GM12878 (cell line): ENCODE results near the gene GHRH. TPM values are rescaled to one million over a fixed set of nuclear protein-coding genes. Genes with fewer than 3 reads are reported as not detected.
A peak's percentile ranks its signal among the peaks of the same experiment; 100 is the strongest.

ENCODE experiments used
- ATAC-seq: fragments of 200-7000 bp; cut with Tn5 transposase; 3 replicates; pipeline ENCODE4 v1.9.1; 2020; ENCODE audit warnings: mild to moderate bottlenecking, moderate library complexity
- BruUV-seq: library from RNA; stranded (reverse); fragments of 400-500 nt; replicated peaks from 2 replicates; lab custom pipeline; 2021; lab: Mats Ljungman, UMichigan
- CTCF ChIA-PET: fragments of 300-600 bp; sonication (Branson Sonifier 250); formaldehyde crosslinking; extraction: SDS; loops from one replicate; lab custom pipeline; 2021; ENCODE audit warnings: inconsistent platforms; lab: Yijun Ruan, JAX
- POLR2A ChIA-PET: fragments of 350-600 bp; formaldehyde crosslinking; extraction: SDS; loops from one replicate; lab custom pipeline; 2021; ENCODE audit warnings: inconsistent platforms; lab: Charles Lee
- RAD21 ChIA-PET: fragments of 300-600 bp; sonication (Branson Sonifier 250); formaldehyde crosslinking; loops from one replicate; lab custom pipeline; 2023; ENCODE audit warnings: antibody characterized with exemption; ENCODE audit not compliant: unreplicated experiment; lab: Charles Lee
- SMC1A ChIA-PET: fragments of 300-600 bp; sonication (Branson Sonifier 250); formaldehyde crosslinking; loops from one replicate; lab custom pipeline; 2023; ENCODE audit not compliant: unreplicated experiment, uncharacterized antibody; lab: Charles Lee
- DNase-seq: peaks from one replicate; pipeline ENCODE4 v3.0.0-alpha.2; 2011; ENCODE audit warnings: low read depth, low spot score
- FAIRE-seq: peaks from 3 replicates; lab custom pipeline; 2011; peaks lifted over from hg19 to GRCh38; lab: Jason Lieb, UNC
- H2AFZ ChIP-seq: 2 replicates; pipeline ENCODE4 v1.6.0; 2011; ENCODE audit warnings: low read depth, low read length, control low read depth; ENCODE audit not compliant: control insufficient read depth
- H3K27ac ChIP-seq: 2 replicates; pipeline ENCODE4 v1.5.1; 2011; ENCODE audit warnings: control low read depth; ENCODE audit not compliant: control insufficient read depth, insufficient read depth
- H3K27me3 ChIP-seq, 2 experiments: replicated peaks in 1 of 2; 2 replicates each; pipeline versions ENCODE4 v1.6.0 to v1.6.1; 2011; ENCODE audit warnings: low read length in 1 of 2; ENCODE audit not compliant: control insufficient read depth in 2 of 2, insufficient read depth in 2 of 2
- H3K36me3 ChIP-seq, 2 experiments: 2 replicates each; pipeline ENCODE4 v1.5.1; 2011; ENCODE audit warnings: low read length in 1 of 2; ENCODE audit not compliant: control insufficient read depth in 2 of 2, insufficient read depth in 2 of 2
- H3K4me1 ChIP-seq: 2 replicates; pipeline ENCODE4 v1.6.1; 2011; ENCODE audit warnings: mild to moderate bottlenecking, low read length, moderate library complexity, mixed read lengths; ENCODE audit not compliant: control insufficient read depth, insufficient read depth
- H3K4me2 ChIP-seq: 2 replicates; pipeline ENCODE4 v1.6.0; 2011; ENCODE audit warnings: control low read depth; ENCODE audit not compliant: control insufficient read depth, insufficient read depth
- H3K4me3 ChIP-seq: fragments of 200-600 bp; sonication (generic); 2 replicates; pipeline ENCODE4 v1.5.1; 2016
- H3K79me2 ChIP-seq: 2 replicates; pipeline ENCODE4 v1.6.0; 2011; ENCODE audit warnings: low read length; ENCODE audit not compliant: control insufficient read depth, insufficient read depth
- H3K9ac ChIP-seq: 2 replicates; pipeline ENCODE4 v1.8.0; 2011; ENCODE audit warnings: low read length, control low read depth, mixed read lengths; ENCODE audit not compliant: control insufficient read depth, insufficient read depth
- H3K9me3 ChIP-seq: replicated peaks from 3 replicates; pipeline ENCODE4 v1.5.1; 2011; ENCODE audit warnings: mild to moderate bottlenecking, low read length; ENCODE audit not compliant: control insufficient read depth, insufficient read depth
- H4K20me1 ChIP-seq: 2 replicates; pipeline ENCODE4 v1.6.0; 2011; ENCODE audit not compliant: control insufficient read depth, insufficient read depth
- ETV6 ChIP-seq, 2 experiments: fragments of 450-650 bp in 1 of 2; IDR thresholded peaks in 1 of 2; conservative IDR thresholded peaks in 1 of 2; 2 replicates each; pipeline ENCODE4 v1.6.1; 2014; ENCODE audit warnings: antibody characterized with exemption in 1 of 2, borderline replicate concordance in 1 of 2, low read depth in 1 of 2, mild to moderate bottlenecking in 1 of 2, moderate library complexity in 1 of 2
- RAD51 ChIP-seq: fragments of 450-650 bp; IDR thresholded peaks from 2 replicates; pipeline ENCODE4 v1.6.1; 2016; ENCODE audit warnings: moderate library complexity, mild to moderate bottlenecking, inconsistent platforms
- SPI1 ChIP-seq: IDR thresholded peaks from 2 replicates; pipeline ENCODE4 v1.6.1; 2011; ENCODE audit warnings: low read depth, mild to moderate bottlenecking, low read length, moderate library complexity, borderline replicate concordance; ENCODE audit not compliant: insufficient read depth
- ZBED1 ChIP-seq: IDR thresholded peaks from 2 replicates; pipeline ENCODE4 v1.6.1; 2016; ENCODE audit warnings: borderline replicate concordance
- ZNF687 ChIP-seq: fragments of 450-650 bp; IDR thresholded peaks from 2 replicates; pipeline ENCODE4 v1.6.1; 2017; ENCODE audit warnings: mild to moderate bottlenecking, moderate library complexity
- in situ Hi-C: fragments of 300-500 bp; cut with MboI; formaldehyde crosslinking; loops from 9 replicates; pipeline ENCODE4 v1.14.3; 2018; ENCODE audit warnings: mixed read lengths
- intact Hi-C: fragments of 100-400 bp; cut with micrococcal nuclease; formaldehyde crosslinking; loops from one replicate; pipeline ENCODE4 v1.14.2; 2022; ENCODE audit not compliant: unreplicated experiment
- polyA plus RNA-seq, 11 experiments: library from polyadenylated mRNA; depleted of rRNA in 4 of 11; unstranded in 6 of 11; stranded (reverse) in 5 of 11; fragments of >200 nt; fragmentation: Nextera tagmentation in 4 of 11; fragmentation: Illumina TruSeq in 1 of 11; extraction: Ambion mirVana in 4 of 11; extraction: Trizol in 1 of 11; gene quantifications; 1 replicate in 1 of 11; 2 replicates in 10 of 11; pipeline versions ENCODE4 v1.2.1 to v1.2.3, GENCODE V29; 2011 to 2016; ENCODE audit warnings: inconsistent platforms in 2 of 11, missing spikeins in 2 of 11, low read depth in 1 of 11
- total RNA-seq, 4 experiments: library from RNA; depleted of rRNA in 3 of 4; stranded (reverse); fragments of >200 nt in 3 of 4; fragmentation: Illumina TruSeq in 1 of 4; extraction: Trizol in 1 of 4; gene quantifications; 2 replicates each; pipeline versions ENCODE4 v1.2.1 to v1.2.3, GENCODE V29; 2013 to 2021
- TF ChIP-seq, protein P1 (sequence below): IDR thresholded peaks from 2 replicates; pipeline ENCODE4 v1.6.1; 2011; ENCODE audit warnings: low read depth, mild to moderate bottlenecking, low read length, moderate library complexity, borderline replicate concordance; ENCODE audit errors: extremely low read depth
- TF ChIP-seq, protein P2 (sequence below): IDR thresholded peaks from 2 replicates; pipeline ENCODE4 v1.6.1; 2011; ENCODE audit warnings: borderline replicate concordance, low read depth, mild to moderate bottlenecking, moderate library complexity, mixed read lengths, low read length; ENCODE audit not compliant: insufficient read depth; ENCODE audit errors: extremely low read length
- TF ChIP-seq, protein P3 (sequence below): IDR thresholded peaks from 2 replicates; pipeline ENCODE4 v1.6.1; 2011; ENCODE audit warnings: low read depth, low read length, improper control_type of control experiment, borderline replicate concordance

The GHRH gene
- total and polyA plus RNA-seq, 10 of the 15 experiments (the other 5 are each of a cell fraction or from before 2014, with no cell fraction given): not detected

DNA sequence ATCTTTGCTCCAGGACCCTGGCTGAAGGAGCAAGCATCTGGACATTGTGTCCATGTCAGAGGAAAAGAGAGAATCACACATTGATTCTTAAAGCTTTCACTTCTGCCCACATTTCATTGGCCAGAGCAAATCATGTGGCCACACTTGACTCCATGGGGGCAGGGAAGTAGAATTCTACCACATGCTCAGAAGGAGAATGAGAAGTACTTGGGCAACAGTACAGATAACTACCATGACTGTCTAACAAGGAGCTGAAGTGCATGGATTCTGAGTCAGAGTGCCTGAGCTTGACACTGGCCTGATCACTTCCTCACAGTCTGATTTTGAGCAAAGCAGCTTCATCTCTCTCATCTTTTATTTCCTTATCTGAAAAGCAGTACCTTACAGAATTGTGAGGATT, 38.6 kb downstream of the GHRH start:
- DNase-seq (no peak), FAIRE-seq (peak; percentile 86), ATAC-seq (peak; percentile 84)
- Histone ChIP-seq H4K20me1 (peaks cover 2% of the 10 kb centered on the region; the same call in 1 of the 2 replicates), H3K27ac (no peak overlapping the region), H2AFZ (no peak overlapping the region), H3K36me3 (peaks cover 31 to 51% of the 10 kb centered on the region in 2 experiments), H3K27me3 (no peaks in the 10 kb centered on the region), H3K4me2 (no peak overlapping the region), H3K9ac (no peak overlapping the region), H3K4me3 (no peak overlapping the region), H3K79me2 (no peaks in the 10 kb centered on the region), H3K9me3 (no peaks in the 10 kb centered on the region), H3K4me1 (no peaks in the 10 kb centered on the region)
- SMC1A ChIA-PET: interaction anchor here (0.8 to 3.9 kb wide), 4 partner anchors 9 to 54 kb away, joined by 3 to 19 read pairs (median 3); no protein-coding TSS in a partner anchor
- intact Hi-C loops (no loop called here), in situ Hi-C loops (no loop called here)
- BruUV-seq: no TSS peak
- CTCF ChIA-PET: interaction anchor here (0.7 to 1.5 kb wide), 8 partner anchors 13 to 215 kb away, joined by 3 to 11 read pairs (median 4); partner anchors contain the start of gene RPN2
- RAD21 ChIA-PET: interaction anchor here (0.9 to 1.7 kb wide), 5 partner anchors 10 to 312 kb away, joined by 3 to 5 read pairs (median 3); no protein-coding TSS in a partner anchor
- TF ChIP-seq ETV6 (conservative IDR thresholded peaks at IDR 0.05 in 1 of 2, IDR thresholded peaks at IDR 0.05 in 1 of 2; ENCODE audit: borderline replicate concordance in 1 of 2, low read depth in 1 of 2) (no peak), ZBED1 (no peak), ZNF687 (0 out of 2 replicates have a peak, but pooled peaks have one; percentile 31), SPI1 (peak; percentile 69), RAD51 (peak; percentile 85)
- TF ChIP-seq, protein P1, sequence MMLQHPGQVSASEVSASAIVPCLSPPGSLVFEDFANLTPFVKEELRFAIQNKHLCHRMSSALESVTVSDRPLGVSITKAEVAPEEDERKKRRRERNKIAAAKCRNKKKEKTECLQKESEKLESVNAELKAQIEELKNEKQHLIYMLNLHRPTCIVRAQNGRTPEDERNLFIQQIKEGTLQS: 0 out of 2 replicates have a peak, but pooled peaks have one; percentile 14
- TF ChIP-seq, protein P2, sequence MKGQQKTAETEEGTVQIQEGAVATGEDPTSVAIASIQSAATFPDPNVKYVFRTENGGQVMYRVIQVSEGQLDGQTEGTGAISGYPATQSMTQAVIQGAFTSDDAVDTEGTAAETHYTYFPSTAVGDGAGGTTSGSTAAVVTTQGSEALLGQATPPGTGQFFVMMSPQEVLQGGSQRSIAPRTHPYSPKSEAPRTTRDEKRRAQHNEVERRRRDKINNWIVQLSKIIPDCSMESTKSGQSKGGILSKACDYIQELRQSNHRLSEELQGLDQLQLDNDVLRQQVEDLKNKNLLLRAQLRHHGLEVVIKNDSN: peak; percentile 57
- TF ChIP-seq, protein P3, sequence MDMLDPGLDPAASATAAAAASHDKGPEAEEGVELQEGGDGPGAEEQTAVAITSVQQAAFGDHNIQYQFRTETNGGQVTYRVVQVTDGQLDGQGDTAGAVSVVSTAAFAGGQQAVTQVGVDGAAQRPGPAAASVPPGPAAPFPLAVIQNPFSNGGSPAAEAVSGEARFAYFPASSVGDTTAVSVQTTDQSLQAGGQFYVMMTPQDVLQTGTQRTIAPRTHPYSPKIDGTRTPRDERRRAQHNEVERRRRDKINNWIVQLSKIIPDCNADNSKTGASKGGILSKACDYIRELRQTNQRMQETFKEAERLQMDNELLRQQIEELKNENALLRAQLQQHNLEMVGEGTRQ: peak; percentile 23; the same call in 1 of the 2 replicates
- POLR2A ChIA-PET: interaction anchor here (0.7 to 0.9 kb wide), 3 partner anchors 44 to 280 kb away, joined by 3 to 4 read pairs (median 3); partner anchors contain the start of genes MROH8 and RPN2
